WERI-Rb-1 (cell line): ENCODE results near the gene TXNRD2.

ENCODE experiments used
- DNase-seq: peaks from one replicate; pipeline ENCODE4 v3.0.0-alpha.2; 2020
- H3K27ac ChIP-seq: fragments of 250-450 bp; sonication (Bioruptor Pico); 2 replicates; pipeline ENCODE4 v1.5.1; 2020; ENCODE audit warnings: mild to moderate bottlenecking, moderate library complexity
- H3K27me3 ChIP-seq: fragments of 250-450 bp; sonication (Bioruptor Pico); 2 replicates; pipeline ENCODE4 v1.5.1; 2021; ENCODE audit warnings: mild to moderate bottlenecking, low read depth, moderate library complexity; ENCODE audit not compliant: insufficient read depth, severe bottlenecking
- H3K36me3 ChIP-seq: fragments of 250-450 bp; sonication (Bioruptor Pico); 2 replicates; pipeline ENCODE4 v1.5.1; 2020; ENCODE audit warnings: mild to moderate bottlenecking, moderate library complexity
- H3K4me3 ChIP-seq: 2 replicates; pipeline ENCODE4 v1.5.1; 2011; ENCODE audit warnings: low read depth, mild to moderate bottlenecking, control low read depth, low read length
- H3K9me3 ChIP-seq: fragments of 250-450 bp; sonication (Bioruptor Pico); 2 replicates; pipeline ENCODE4 v1.5.1; 2021; ENCODE audit warnings: mild to moderate bottlenecking, moderate library complexity; ENCODE audit not compliant: severe bottlenecking
- CTCF ChIP-seq: IDR thresholded peaks from 2 replicates; pipeline ENCODE4 v1.5.1; 2011; ENCODE audit warnings: low read depth, mild to moderate bottlenecking, control low read depth, inconsistent platforms, low read length

Gene TXNRD2

GRCh38 chr22:19847345-19847632 is 94.3 kb downstream of the TXNRD2 start:
- Histone ChIP-seq H3K27ac (no peak overlapping the region), H3K27me3 (no peaks in the 10 kb centered on the region), H3K36me3 (peaks cover 30% of the 10 kb centered on the region), H3K4me3 (no peak overlapping the region), H3K9me3 (no peaks in the 10 kb centered on the region)
- no peak for TF ChIP-seq CTCF
- no peak for DNase-seq

DNA sequence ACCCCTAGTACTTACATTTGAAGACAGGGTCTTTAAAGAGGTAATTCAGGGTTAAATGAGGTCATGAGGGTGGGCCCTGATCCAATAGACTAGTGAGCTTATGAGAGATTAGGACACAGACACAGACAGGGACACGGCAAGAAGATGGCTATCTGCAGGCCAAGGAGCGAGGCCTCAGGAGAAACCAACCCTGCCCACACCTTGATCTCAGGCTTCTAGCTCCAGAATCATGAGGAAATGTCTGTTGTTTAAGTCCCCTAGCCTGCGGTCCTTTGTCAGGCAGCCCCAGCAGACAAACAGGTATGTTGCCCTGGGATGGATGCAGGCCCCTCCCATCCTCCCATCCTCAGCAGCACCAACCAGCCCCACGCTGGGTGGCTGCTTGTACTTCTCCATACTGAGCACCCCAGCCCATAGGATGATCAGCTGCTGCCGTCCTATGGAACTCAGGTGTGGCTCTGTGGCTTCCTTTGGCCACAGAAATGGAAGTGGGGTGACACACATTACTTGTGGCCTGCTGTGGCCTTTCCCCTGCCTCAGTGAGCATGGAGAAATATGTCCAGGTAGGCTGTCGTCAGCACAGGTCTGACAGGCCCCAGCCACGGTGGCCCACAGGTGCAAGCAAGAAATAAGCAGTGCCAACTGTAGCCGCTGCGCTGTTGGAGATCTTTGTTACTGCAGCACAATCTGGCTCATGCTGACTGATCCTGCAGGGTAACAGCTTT is 94.8 kb downstream of the TXNRD2 start:
- no peak for TF ChIP-seq CTCF
- H3K4me3 ChIP-seq: no peak overlapping the region
- H3K9me3 ChIP-seq: no peaks in the 10 kb centered on the region
- H3K27me3 ChIP-seq: no peaks in the 10 kb centered on the region
- no peak for DNase-seq
- peak overlapping the region; percentile 19; the same call in 1 of the 2 replicates for H3K27ac ChIP-seq
- peaks cover 25% of the 10 kb centered on the region for H3K36me3 ChIP-seq

- no peak for TF ChIP-seq CTCF
- H3K9me3 ChIP-seq: no peaks in the 10 kb centered on the region
- DNase-seq: no peak
- peaks cover 9% of the 10 kb centered on the region for H3K36me3 ChIP-seq
- no peak overlapping the region for H3K27ac ChIP-seq
- no peaks in the 10 kb centered on the region for H3K27me3 ChIP-seq
- no peak overlapping the region for H3K4me3 ChIP-seq
Observed at GRCh38 chr22:19845054-19845722, 96.4 kb downstream of the TXNRD2 start.

DNA sequence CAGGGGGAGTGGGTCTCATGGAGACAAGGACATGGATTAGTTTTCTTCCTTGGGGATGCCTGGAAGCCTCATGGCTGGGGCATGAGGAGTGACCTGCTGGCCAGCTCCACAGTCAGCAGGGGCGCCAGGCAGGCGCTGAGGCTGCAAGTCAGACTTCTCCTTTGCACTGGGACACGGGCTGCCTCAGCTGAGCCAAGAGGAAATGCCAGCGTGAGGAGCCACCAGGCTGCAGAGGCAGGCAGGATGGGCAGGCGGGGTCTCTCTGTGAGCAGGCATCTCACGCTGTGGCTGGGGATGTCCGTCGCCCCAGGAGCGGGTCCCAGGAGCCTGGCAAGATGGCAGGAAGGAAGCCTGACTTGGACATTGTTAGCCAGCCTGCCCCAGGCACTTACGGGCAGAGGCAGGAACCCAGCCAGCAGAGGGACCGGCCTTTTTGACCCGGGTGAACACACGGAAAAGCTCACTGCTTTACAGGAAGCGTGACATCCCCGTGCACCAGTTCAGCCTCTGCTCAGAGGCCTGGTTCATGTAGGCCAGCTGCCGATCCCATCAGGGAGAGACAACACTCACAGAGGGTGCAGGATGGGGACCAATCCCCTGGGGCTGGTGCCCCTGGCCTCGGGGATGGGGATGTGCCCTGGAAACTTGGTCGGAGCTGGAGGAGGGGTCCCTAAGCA is 97.1 kb downstream of the TXNRD2 start:
- Histone ChIP-seq H3K27ac (no peak overlapping the region), H3K4me3 (no peak overlapping the region), H3K27me3 (no peaks in the 10 kb centered on the region), H3K9me3 (no peaks in the 10 kb centered on the region), H3K36me3 (peaks cover 3% of the 10 kb centered on the region)
- no peak for DNase-seq
- TF ChIP-seq CTCF: no peak

GRCh38 chr22:19843857-19844376 is 97.7 kb downstream of the TXNRD2 start:
- Histone ChIP-seq H3K27me3 (no peaks in the 10 kb centered on the region), H3K36me3 (peaks cover 3% of the 10 kb centered on the region; the same call in 1 of the 2 replicates), H3K27ac (0 out of 2 replicates have a peak overlapping the region, but pooled peaks have one; percentile 77), H3K4me3 (no peak overlapping the region), H3K9me3 (no peaks in the 10 kb centered on the region)
- DNase-seq: no peak
- TF ChIP-seq CTCF: no peak
